GM21360 (cell line): ENCODE results near the gene ELOVL7.
A peak's percentile ranks its signal among the peaks of the same experiment; 100 is the strongest.
"Not testable (repeated sequence)": the region's sequence is repeated elsewhere in the genome, so short reads cannot be mapped to it uniquely, and the experiment has no call there.

Experiments used
- ATAC-seq: cut with Tn5 transposase; IDR thresholded peaks from one replicate; pipeline ENCODE4 v1.9.1; 2021; ENCODE audit warnings: mild to moderate bottlenecking, moderate library complexity; ENCODE audit not compliant: unreplicated experiment

ELOVL7 gene

DNA sequence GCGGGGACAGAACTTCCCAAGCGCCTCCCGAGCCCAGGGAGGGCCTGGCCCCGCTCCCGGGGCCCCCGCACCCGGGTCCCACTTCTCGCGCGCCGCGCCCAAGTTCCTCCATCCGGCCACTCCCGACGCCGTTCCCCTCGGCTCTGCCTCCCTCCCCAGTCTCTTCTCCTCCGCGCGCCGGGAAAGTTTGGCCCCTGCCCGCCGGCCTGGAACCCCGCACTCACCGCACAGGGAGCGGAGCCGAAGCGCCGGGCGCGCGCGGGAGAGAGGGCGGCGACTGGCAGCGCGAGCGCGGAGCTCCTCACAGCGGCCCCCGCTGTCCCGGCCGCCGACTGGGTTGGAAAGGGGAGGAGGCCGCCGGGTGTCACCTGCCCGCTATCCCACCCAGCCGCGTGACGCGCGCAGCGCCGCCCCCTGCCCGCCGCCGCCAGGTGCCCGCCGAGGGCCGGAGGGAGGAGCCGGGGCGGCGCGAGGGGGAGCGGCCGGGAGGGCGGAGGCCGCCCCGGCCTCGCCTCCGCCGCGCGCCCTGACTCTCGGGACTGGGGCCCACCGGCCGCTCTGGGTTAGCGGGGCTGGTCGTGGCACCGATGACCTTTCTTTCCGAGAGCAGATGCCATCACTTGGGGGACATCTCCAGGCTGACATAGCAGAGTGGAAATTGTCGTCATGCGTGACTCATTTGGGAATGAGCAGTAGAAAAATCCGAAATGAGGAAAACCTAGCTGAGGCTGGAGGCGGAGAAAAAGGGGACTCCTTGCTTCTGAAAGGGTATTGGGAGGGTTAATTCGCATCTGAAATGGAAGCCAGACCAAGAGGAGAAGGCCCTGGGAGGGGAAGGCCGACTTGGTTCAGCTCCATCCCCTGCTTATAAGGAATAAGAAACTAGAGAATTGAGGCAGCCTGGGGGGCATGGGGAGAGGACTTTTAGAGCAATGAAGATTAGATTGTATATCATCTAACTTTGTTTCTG lies at the start of gene ELOVL7:
ELOVL7 (minus strand) TSS at position 334 of the 970 bp plus-strand sequence. CDS start 56,872 bp downstream, outside the sequence.
- ATAC-seq: peak; percentile 94

DNA sequence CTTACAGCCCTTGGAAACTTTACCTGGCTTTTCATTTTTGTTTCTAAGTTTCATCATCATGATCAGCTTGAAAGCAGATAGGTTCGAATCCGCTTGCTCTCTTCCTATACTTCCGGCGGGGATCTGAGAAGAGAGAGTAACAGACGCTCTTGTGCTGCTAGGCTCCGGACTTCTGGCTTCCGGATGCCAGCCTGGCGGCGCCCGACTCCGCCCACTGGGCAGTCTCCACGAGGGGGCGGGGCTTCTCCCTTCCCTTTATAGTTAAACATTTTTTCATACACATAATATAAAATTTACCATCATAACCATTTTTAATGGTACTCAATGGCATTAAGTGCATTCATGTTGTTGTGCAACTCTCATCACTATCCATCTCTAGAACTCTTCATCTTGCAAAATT lies 49.5 kb upstream of the ELOVL7 start:
- no peak for ATAC-seq

DNA sequence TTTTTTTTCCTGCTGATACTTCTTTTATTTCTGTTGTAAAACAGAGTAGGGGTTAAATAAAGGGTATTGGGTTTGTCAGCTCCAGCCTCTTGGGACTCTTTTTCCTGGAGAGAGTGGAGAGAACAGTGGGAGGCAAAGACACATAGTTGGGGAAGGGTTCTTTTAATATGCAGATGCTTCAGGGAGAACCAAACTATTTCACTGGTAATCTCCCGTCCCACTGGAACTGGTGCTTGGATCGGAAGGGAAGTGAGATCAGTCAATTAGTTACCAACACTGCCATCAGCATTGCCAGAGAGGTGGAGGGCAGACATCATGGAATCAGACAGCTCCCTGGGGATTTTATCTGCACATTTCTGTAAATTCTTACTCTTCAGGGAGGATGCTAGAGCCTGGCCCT lies 47.6 kb upstream of the ELOVL7 start:
- no peak for ATAC-seq

DNA sequence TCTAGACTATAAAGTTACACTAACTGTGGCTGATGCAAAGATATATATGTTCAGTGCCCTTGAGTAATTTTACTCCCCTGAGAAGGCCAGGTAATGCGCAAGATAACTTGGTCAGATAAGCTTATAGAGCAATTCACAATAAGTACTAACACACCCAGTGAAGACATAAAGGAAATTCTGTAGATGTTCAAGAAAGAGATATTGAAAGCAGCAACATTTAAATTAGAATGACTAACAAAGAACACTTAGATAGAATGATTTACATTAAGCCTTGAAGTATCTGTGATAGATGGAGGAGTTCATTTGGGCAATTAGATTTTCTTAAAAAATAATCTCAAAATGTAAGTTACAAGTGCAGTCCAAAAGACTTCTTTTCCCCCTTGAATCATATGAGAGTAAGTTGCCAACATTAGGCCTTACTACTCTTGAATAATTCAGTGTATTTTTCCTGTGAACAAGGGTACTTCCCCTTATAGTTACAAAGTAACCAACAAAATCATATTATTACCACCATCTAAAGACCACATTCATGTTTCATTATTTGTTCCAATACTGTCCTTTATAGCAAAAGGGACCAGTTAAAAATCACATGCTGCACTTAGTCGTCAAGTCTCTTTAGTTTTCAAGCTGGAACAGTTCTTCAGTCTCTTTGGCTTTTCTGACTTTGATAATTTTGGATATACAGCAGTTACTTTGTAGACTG lies 44.4 kb upstream of the ELOVL7 start:
- no peak for ATAC-seq

DNA sequence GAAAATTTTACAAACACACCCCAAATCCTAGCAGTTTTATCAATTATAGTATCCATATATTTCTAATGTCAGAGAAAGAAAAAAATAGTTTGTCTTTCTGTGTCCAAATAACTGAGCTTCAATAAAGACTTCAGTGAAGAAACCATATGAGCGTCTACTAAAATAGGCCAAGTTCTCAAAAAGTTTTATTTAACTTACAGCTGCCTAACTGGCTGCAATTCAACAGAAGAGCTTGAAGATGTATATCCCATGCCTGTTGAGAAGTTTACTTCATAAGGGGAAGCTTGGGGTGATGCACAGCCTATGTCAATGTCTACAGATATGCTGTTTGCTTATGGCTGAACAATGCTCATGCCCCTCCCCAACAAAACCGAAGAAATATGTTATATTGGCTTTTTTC lies 43.7 kb upstream of the ELOVL7 start:
- ATAC-seq: no peak

DNA sequence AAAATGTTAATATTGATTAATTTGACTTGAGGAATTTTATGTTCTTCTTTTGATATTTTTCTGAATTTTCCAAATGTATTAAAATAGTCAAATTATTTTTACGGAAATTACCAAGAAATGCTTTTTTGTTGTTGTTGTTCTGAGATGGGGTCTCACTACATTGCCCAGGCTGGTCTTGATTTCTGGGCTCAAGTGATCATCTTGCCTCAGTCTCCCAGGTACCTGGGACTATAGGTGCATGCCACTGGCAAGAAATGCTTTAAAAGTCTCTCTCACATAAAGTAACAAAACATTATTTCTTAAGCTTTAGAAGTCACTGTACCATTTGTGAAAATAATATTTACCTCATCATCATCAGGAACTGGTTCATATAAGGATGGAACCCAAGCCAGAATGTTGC lies 43.0 kb upstream of the ELOVL7 start:
- no peak for ATAC-seq

DNA sequence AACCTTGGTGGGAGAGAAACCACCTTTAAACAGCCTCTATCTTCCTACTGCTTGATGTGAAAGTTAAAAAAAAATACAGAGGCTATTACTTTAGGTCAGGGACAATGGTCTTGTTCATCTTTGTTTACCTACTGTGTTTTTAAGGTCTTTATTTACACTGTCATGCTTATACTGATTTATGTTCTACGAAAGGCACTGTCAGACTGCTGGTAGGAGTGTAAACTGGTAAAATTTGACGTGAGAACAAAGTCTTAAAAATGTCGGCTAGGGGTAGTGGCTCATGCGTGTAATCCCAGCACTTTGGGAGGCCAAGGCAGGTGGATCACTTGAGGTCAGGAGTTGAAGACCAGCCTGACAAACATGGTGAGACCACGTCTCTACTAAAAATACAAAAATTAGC lies 42.1 kb upstream of the ELOVL7 start:
- no peak for ATAC-seq

DNA sequence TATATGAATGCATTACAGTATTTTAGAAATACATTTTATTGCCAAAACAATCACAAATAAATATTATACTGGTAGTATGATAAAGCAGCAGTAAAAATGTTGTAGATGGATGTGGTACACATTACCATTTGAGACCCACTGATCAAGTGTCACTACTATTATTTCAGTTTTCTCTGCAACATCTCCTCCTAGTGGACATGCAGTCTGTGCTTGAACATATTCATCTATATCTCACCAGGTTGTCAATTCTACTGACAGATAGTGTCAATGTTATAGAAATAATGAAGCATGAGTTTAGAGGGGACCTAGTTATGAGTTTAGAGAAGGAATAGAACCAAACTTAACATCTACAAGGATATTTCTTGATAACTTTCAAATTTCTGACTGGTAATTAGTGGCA lies 39.2 kb upstream of the ELOVL7 start:
- ATAC-seq: no peak

DNA sequence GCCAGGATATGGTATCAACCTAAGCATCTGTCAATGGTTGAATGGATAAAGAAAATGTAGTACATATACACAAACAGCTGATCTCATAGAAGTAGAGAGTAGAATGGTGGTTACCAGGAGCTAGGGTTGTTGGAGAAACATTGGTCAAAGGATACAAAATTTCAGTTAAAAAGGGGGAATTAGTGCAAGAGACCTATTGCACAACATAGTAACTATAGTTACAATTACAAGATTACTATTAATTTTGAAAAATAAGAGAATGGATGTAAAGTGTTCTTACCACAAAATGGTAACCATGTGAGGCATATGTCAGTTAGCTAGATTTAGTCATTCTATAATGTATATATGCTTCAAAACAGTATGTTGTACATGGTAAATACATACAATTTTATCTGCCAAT lies 28.8 kb upstream of the ELOVL7 start:
- no peak for ATAC-seq

DNA sequence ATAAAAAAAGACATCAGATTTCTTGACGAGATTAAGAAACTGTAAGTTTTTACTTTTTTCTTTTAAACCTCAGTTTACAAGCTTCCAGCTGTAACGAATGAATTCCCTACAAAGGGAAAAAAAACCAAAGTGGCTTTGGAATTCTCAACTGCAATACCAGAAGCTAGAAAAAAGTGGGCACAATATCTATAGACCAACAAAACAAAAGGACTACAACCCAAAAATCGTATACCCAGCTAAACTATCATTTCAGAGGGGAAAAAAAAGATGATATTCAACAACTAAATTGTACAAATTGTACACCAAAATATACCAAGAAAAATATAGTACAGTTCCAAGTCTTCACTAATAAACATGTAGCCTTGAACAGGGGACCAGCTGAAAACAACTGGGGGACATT lies 26.8 kb upstream of the ELOVL7 start:
- no peak for ATAC-seq

DNA sequence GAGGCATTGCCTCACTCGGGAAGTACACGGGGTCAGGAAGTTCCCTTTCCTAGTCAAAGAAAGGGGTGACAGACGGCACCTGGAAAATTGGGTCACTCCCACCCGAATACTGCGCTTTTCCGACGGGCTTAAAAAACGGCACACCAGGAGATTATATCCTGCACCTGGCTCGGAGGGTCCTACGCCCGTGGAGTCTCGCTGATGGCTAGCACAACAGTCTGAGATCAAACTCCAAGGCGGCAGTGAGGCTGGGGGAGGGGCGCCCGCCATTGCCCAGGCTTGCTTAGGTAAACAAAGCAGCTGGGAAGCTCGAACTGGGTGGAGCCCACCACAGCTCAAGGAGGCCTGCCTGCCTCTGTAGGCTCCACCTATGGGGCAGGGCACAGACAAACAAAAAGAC lies 16.5 kb upstream of the ELOVL7 start:
- ATAC-seq: not testable (repeated sequence)

DNA sequence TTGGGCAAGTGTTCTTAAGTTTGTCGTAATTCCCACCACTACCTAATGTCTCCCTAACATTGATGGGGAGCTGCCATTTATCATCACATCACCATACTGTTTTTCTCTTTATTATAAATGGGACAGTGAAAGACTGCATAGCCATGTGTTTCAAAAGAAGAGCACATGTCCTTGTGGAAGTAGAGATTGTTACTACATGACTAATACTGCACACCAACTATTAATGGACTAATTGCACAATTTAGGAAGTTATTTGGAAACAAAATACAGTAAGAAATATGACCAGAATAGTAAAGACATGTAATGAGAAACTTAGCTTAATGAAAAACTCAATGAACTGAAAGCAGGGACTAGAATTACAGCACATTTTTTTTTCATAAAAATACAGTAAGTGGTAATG lies 12.0 kb upstream of the ELOVL7 start:
- ATAC-seq: no peak

DNA sequence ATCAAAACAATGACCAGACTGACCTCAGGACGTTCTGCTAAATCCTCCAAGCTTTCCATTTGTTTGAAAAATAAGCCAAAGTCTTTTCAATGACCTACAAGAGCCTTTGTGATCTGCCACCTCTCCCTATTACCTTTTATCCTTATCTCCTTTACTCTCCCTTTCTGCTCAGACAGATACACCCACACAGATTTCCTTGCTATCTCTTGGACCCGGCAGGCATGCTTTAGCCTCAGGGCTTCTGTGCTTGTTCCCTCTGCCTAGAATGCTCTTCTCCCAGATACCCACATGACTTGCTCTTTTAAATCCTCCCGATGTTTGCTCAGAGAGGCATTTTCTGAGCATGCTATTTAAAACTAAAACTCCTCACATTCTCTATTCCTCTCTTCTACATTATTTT lies 8.9 kb upstream of the ELOVL7 start:
- ATAC-seq: no peak

DNA sequence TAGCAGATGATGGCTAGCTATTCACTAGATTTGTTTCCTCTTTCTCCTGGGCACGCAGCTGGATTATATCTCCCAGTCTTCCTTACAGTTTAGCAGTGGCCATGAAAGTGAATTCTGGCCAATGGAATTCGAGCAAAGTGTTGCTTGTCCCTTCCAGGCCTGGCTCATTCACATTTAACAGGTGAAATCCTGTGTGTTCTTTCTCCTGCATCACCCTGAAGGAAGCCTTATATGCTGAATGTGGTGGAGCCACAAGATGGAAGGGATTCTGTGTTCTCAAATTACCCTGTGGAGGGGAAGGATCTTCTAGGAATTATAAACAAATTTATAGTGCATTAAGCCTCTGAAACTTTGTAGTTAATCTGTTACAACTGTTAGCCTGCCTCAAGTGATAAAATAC lies 8.2 kb upstream of the ELOVL7 start:
- no peak for ATAC-seq

DNA sequence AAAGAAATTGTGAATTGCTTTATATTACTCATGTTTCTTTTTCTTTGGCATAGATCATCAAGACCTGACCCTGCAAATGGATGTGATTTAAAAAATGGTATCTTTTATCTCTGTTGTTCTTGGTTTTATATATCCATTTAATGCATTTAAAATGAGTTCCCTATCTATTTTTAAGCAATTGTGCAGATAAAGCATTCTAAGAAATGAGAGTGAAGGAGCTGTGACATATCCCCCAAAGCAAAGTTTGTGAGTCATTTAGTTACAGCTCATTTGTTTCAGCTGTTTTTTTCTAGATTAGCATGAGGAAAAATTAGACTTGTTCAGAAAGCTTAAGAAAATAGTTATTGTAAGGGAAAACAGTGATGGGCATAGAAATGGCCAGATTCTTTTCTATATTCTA lies 7.6 kb upstream of the ELOVL7 start:
- no peak for ATAC-seq

DNA sequence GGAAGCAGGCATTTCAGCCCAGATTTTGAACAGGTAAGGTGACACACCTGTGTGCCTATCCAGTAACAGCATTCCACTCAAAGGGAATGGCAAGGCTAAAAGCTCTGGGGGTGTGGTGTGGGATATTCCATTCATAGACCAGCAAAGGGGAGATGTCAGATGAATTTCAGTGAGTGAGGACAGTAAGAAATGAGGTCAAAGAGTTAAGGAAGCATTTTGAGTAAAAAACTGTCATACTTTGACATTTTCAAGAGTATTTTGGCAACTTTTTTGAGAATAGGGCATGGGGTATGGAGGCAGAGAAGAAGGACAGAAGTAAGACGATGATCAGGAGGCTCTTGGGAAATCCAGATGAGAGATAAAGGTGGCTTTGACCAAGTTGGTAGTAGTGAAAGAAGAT lies 2.2 kb upstream of the ELOVL7 start:
- no peak for ATAC-seq

DNA sequence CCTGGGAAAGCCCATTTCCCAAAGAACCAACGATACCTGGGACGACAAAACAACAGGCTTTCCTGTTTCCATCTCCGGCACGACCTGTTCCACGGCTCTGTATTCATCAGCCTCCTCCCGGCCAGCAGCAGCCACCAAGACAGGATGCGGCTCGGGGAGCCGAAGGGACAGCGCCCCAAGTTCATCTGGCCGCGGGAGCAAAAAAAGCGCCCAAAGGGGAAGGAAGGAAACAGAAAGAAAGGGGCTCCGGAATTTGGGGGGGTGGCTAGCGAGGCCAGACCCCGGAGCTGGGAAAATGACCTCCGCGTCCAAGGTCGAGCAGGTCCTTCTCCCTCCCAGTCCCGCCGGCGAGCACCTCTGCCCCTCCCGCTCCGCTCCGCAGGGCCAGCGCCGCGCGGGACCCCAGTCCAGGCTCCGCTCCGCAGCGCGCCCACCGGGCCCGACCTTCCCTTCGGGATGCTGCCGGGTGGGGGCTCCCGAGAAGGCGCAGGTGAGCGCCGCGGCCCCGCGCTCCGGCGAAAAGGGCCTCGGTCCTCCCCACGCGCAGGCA lies 608 bp downstream of the ELOVL7 start:
- peak; percentile 17 for ATAC-seq

DNA sequence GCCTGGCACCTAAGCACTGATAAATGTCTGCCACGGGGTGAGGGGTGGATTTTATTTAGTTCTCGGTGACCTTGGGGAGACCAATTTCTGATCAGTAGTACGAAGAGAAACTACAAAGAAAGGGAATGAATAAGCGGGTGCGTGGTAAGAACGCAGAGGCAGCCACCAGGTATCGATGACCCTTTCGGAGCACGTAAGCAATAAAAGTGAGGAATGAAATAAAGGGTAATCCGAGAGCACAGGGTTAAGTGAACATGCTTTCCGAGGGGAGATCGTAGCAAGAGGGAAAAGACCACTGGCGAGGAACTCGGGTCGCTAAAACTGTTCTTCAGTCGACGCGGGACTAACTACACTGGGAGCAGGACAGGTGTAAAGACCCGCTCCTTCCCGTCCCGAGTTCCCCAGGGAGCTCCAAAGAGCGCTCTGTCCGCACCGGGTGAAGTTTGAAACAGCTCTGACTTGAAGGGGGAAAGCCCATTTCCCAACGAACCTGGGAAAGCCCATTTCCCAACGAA lies 1.1 kb downstream of the ELOVL7 start:
- no peak for ATAC-seq

DNA sequence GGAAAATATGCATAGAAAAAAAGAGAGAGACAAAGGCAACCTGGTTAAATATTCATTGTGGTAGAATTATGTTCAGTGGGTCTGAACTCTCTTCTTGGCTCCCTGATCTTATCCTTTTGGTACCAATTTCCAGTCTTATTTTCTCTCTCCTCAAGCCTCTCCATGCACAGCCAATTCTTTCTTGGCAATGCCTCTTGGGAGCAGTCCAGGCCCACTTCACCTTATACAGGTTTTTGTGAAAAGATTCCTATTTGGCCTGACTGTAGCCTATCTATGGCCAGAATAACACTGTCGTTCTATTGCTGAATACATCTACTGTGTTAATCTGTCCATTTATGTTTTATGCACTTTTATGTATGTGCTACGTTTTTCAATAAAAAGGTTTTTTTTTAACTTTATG lies 2.7 kb downstream of the ELOVL7 start:
- ATAC-seq: no peak

DNA sequence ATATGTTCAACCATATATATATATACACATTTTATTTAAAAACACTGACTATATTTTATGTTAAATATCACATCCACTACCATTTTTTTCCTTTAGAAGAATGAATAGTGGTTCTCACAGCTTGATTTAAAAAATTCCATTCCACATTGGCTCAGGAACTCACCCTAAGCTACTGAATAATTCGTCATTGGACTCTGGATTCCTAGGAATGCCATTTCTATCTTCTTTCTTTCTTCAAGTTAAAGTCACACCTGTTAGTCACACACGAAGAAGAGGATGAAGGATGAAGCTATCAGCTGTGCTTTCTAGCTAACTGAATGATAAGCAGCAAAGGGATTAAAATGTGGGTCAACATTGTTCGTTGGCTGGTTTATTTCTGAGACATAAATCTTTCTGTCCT lies 7.9 kb downstream of the ELOVL7 start:
- no peak for ATAC-seq

DNA sequence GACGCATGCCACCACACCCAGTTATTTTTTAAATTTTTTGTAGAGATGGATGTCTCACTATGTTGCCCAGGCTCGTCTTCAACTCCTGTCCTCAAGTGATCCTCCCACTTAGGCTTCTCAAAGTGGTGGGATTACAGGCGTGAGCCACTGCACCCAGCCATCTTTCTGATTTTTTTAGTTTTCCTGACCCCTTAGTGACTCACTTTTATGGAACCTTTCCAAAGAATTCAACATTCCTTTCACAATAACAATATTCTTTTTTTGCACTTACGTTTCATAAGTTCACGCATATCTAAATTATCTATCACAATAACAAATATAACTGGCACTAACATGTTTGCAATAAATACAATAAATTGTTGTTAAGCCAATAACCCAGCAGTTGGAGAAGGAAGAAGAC lies 8.5 kb downstream of the ELOVL7 start:
- no peak for ATAC-seq

DNA sequence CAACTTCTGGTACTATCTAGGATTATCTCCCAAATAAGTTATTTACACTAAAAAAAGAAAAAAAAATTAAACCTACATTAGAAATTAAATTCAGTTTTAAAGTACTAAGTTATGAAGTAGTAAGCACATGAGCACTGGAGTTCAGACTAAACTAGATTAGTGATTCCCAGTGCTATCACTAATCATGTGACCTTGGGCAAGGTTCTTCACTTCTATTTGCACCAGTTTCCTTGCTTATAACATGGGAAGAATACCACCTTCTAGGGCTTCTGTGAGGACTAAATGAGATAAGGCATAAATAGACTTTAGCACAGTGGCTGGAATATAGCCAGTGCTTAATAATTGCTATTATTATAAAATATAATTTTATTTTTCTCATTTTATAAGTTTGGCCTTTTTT lies 10.5 kb downstream of the ELOVL7 start:
- ATAC-seq: no peak
